Fibroblast of lung (primary cell): Measurements from ENCODE around the gene PHETA1.

ENCODE experiments used
- EZH2 ChIP-seq: IDR thresholded peaks from 2 replicates; pipeline ENCODE4 v1.5.1; 2012; ENCODE audit warnings: low read length, control low read depth, mild to moderate bottlenecking; ENCODE audit errors: missing control alignments
- TF ChIP-seq, protein P1 (sequence below), 2 donors: IDR thresholded peaks in 1 of 2; conservative IDR thresholded peaks in 1 of 2; 1 replicate in 1 of 2; 2 replicates in 1 of 2; pipeline ENCODE4 v1.5.1; 2011 to 2012; ENCODE audit warnings: low read length in 2 of 2, control low read depth in 1 of 2, inconsistent platforms in 1 of 2, low read depth in 1 of 2, mild to moderate bottlenecking in 1 of 2

DNA sequence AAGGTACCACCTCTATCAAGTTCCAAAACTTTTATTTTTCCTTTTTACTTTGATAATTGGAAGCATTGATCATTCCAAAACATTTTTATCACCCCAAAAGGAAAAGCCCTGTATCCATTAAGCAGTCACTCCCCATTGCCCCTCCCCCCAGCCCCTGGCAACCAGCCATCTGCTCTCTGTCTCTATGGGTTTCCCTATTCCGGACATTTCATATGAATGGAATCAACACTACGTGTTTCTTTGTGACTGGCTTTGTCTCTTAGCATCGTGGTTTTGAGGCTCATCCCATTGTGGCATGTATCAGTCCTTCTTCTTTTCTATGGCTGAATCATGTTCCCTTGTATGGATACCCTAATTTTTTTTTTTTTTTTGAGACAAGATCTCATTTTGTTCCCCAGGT lies 18.0 kb upstream of the PHETA1 start:
- TF ChIP-seq, protein P1, sequence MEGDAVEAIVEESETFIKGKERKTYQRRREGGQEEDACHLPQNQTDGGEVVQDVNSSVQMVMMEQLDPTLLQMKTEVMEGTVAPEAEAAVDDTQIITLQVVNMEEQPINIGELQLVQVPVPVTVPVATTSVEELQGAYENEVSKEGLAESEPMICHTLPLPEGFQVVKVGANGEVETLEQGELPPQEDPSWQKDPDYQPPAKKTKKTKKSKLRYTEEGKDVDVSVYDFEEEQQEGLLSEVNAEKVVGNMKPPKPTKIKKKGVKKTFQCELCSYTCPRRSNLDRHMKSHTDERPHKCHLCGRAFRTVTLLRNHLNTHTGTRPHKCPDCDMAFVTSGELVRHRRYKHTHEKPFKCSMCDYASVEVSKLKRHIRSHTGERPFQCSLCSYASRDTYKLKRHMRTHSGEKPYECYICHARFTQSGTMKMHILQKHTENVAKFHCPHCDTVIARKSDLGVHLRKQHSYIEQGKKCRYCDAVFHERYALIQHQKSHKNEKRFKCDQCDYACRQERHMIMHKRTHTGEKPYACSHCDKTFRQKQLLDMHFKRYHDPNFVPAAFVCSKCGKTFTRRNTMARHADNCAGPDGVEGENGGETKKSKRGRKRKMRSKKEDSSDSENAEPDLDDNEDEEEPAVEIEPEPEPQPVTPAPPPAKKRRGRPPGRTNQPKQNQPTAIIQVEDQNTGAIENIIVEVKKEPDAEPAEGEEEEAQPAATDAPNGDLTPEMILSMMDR (conservative IDR thresholded peaks at IDR 0.05 in 1 of 2, IDR thresholded peaks at IDR 0.05 in 1 of 2; ENCODE audit: low read depth in 1 of 2, low read length in 2 of 2) = no peak
- no peak for TF ChIP-seq EZH2
